ENCODE data around the gene CD177.
"Not testable (repeated sequence)": the region's sequence is repeated elsewhere in the genome, so short reads cannot be mapped to it uniquely, and the experiment has no call there.

- TF ChIP-seq, protein P1, sequence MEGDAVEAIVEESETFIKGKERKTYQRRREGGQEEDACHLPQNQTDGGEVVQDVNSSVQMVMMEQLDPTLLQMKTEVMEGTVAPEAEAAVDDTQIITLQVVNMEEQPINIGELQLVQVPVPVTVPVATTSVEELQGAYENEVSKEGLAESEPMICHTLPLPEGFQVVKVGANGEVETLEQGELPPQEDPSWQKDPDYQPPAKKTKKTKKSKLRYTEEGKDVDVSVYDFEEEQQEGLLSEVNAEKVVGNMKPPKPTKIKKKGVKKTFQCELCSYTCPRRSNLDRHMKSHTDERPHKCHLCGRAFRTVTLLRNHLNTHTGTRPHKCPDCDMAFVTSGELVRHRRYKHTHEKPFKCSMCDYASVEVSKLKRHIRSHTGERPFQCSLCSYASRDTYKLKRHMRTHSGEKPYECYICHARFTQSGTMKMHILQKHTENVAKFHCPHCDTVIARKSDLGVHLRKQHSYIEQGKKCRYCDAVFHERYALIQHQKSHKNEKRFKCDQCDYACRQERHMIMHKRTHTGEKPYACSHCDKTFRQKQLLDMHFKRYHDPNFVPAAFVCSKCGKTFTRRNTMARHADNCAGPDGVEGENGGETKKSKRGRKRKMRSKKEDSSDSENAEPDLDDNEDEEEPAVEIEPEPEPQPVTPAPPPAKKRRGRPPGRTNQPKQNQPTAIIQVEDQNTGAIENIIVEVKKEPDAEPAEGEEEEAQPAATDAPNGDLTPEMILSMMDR (IDR thresholded peaks at IDR 0.05) = not testable (repeated sequence)
- TF ChIP-seq POLR2A, EP300, POLR2AphosphoS5 (IDR thresholded peaks at IDR 0.05): not testable (repeated sequence)
These were observed 12.2 kb downstream of the CD177 start for GRCh38 chr19:43365677-43366076.
